GM12878 (cell line): ENCODE measurements around the gene KDSR.
A peak's percentile ranks its signal among the peaks of the same experiment; 100 is the strongest.

Source experiments
- ATF2 ChIP-seq: IDR thresholded peaks from 2 replicates; pipeline ENCODE4 v1.6.1; 2012; ENCODE audit warnings: low read length, inconsistent platforms
- BACH1 ChIP-seq: fragments of 450-650 bp; IDR thresholded peaks from 2 replicates; pipeline ENCODE4 v1.6.1; 2017; ENCODE audit warnings: mild to moderate bottlenecking, borderline replicate concordance
- BCL3 ChIP-seq: IDR thresholded peaks from 2 replicates; pipeline ENCODE4 v1.6.1; 2011; ENCODE audit warnings: borderline replicate concordance, low read depth, mild to moderate bottlenecking, moderate library complexity, low read length; ENCODE audit not compliant: insufficient read depth, poor library complexity, severe bottlenecking
- CREM ChIP-seq: IDR thresholded peaks from 2 replicates; pipeline ENCODE4 v1.6.1; 2014; ENCODE audit warnings: antibody characterized with exemption, low read depth
- CTCF ChIP-seq, 3 experiments: IDR thresholded peaks in 2 of 3; conservative IDR thresholded peaks in 1 of 3; 2 replicates each; pipeline ENCODE4 v1.5.1; 2011; ENCODE audit warnings: low read depth in 3 of 3, low read length in 3 of 3, mild to moderate bottlenecking in 3 of 3, control low read depth in 2 of 3, moderate library complexity in 2 of 3, inconsistent platforms in 1 of 3, mixed read lengths in 1 of 3; ENCODE audit not compliant: control insufficient read depth in 2 of 3, insufficient read depth in 1 of 3; ENCODE audit errors: extremely low read depth in 1 of 3
- EP300 ChIP-seq, 2 experiments: fragments of 150-350 bp in 1 of 2; IDR thresholded peaks; 2 replicates each; pipeline ENCODE4 v1.6.1; 2011 to 2012; ENCODE audit warnings: low read depth in 2 of 2, low read length in 2 of 2, borderline replicate concordance in 1 of 2, improper control_type of control experiment in 1 of 2, inconsistent platforms in 1 of 2; ENCODE audit not compliant: control insufficient read depth in 1 of 2
- LARP7 ChIP-seq: fragments of 450-650 bp; IDR thresholded peaks from 2 replicates; pipeline ENCODE4 v1.6.1; 2017; ENCODE audit warnings: mild to moderate bottlenecking
- MAX ChIP-seq: IDR thresholded peaks from 2 replicates; pipeline ENCODE4 v1.6.1; 2012; ENCODE audit warnings: low read depth, low read length, improper control_type of control experiment
- NFIC ChIP-seq: IDR thresholded peaks from 2 replicates; pipeline ENCODE4 v1.6.1; 2012; ENCODE audit warnings: low read depth, mild to moderate bottlenecking, inconsistent platforms, low read length, moderate library complexity
- REST ChIP-seq: IDR thresholded peaks from 2 replicates; pipeline ENCODE4 v1.6.1; 2012; ENCODE audit warnings: mild to moderate bottlenecking, low read depth, low read length
- SIN3A ChIP-seq: IDR thresholded peaks from 2 replicates; pipeline ENCODE4 v1.6.1; 2012; ENCODE audit warnings: low read depth, low read length, improper control_type of control experiment
- ZNF274 ChIP-seq: IDR thresholded peaks from one replicate; pipeline ENCODE4 v1.8.0; 2011; ENCODE audit not compliant: insufficient read length, insufficient read depth

- TF ChIP-seq MAX (no peak), CTCF (IDR thresholded peaks at IDR 0.05 in 2 of 3, conservative IDR thresholded peaks at IDR 0.05 in 1 of 3; ENCODE audit: control insufficient read depth in 2 of 3, extremely low read depth in 1 of 3, insufficient read depth in 1 of 3, low read depth in 3 of 3, low read length in 3 of 3) (peak; percentile 65 to 80 (median 70)), ZNF274 (no peak), SIN3A (no peak), NFIC (no peak; the same call in 1 of the 2 replicates), LARP7 (no peak), BCL3 (no peak), ATF2 (no peak), BACH1 (no peak), CREM (no peak), EP300 (IDR thresholded peaks at IDR 0.05; ENCODE audit: borderline replicate concordance in 1 of 2, control insufficient read depth in 1 of 2, low read depth in 2 of 2, low read length in 2 of 2) (no peak), REST (no peak)
Measured at GRCh38 chr18:63322908-63323634, 43.9 kb downstream of the KDSR start.
